GM23338 (cell line): ENCODE measurements around the gene RTN4RL1. TPM values are rescaled to one million over a fixed set of nuclear protein-coding genes. Genes with fewer than 3 reads are reported as not detected.

Source experiments
- ATAC-seq: fragments of 200-7000 bp; cut with Tn5 transposase; 3 replicates; pipeline ENCODE4 v1.9.1; 2020
- DNase-seq: peaks from one replicate; pipeline ENCODE4 v3.0.0-alpha.2; 2015; ENCODE audit warnings: low spot score
- H2AFZ ChIP-seq: fragments of 200-600 bp; sonication (generic); 2 replicates; pipeline ENCODE4 v1.8.0; 2016; ENCODE audit warnings: antibody characterized with exemption, mild to moderate bottlenecking, moderate library complexity
- H3F3A ChIP-seq: fragments of 200-600 bp; sonication (generic); replicated peaks from 2 replicates; pipeline ENCODE4 v1.8.0; 2017; ENCODE audit warnings: antibody characterized with exemption, mixed run types, low read depth
- H3K27ac ChIP-seq: fragments of 200-600 bp; sonication (generic); 2 replicates; pipeline ENCODE4 v1.6.1; 2016; ENCODE audit warnings: low read depth
- H3K27me3 ChIP-seq: fragments of 200-600 bp; sonication (generic); 2 replicates; pipeline ENCODE4 v1.8.0; 2016; ENCODE audit warnings: mild to moderate bottlenecking, mixed run types, moderate library complexity; ENCODE audit not compliant: insufficient read depth
- H3K36me3 ChIP-seq: fragments of 200-600 bp; sonication (generic); 2 replicates; pipeline ENCODE4 v1.8.0; 2016; ENCODE audit warnings: mild to moderate bottlenecking; ENCODE audit not compliant: insufficient read depth
- H3K4me1 ChIP-seq: fragments of 200-600 bp; sonication (generic); 2 replicates; pipeline ENCODE4 v1.8.0; 2016; ENCODE audit warnings: mild to moderate bottlenecking, moderate library complexity; ENCODE audit not compliant: insufficient read depth
- H3K4me2 ChIP-seq: fragments of 200-600 bp; sonication (generic); 2 replicates; pipeline ENCODE4 v1.7.1; 2017; ENCODE audit warnings: mixed run types
- H3K4me3 ChIP-seq: fragments of 200-600 bp; sonication (generic); 2 replicates; pipeline ENCODE4 v1.6.1; 2016; ENCODE audit warnings: mixed run types
- H3K79me2 ChIP-seq: fragments of 200-600 bp; sonication (generic); replicated peaks from 2 replicates; pipeline ENCODE4 v1.8.0; 2017; ENCODE audit warnings: mild to moderate bottlenecking; ENCODE audit not compliant: insufficient read depth
- H3K9me2 ChIP-seq: fragments of 200-600 bp; sonication (generic); 2 replicates; pipeline ENCODE4 v1.8.0; 2017; ENCODE audit not compliant: insufficient read depth
- H4K20me1 ChIP-seq: fragments of 200-600 bp; sonication (generic); replicated peaks from 2 replicates; pipeline ENCODE4 v1.8.0; 2017; ENCODE audit warnings: mild to moderate bottlenecking; ENCODE audit not compliant: insufficient read depth
- H3K27ac Mint-ChIP-seq: 2 replicates; pipeline ENCODE4 v1.8.0; 2020; ENCODE audit warnings: inconsistent platforms, mild to moderate bottlenecking, moderate library complexity, mixed read lengths
- H3K27me3 Mint-ChIP-seq: 3 replicates; pipeline ENCODE4 v1.8.0; 2022; ENCODE audit warnings: low read depth, mild to moderate bottlenecking, moderate library complexity, mixed read lengths, inconsistent platforms; ENCODE audit not compliant: insufficient read depth, poor library complexity
- H3K36me3 Mint-ChIP-seq: 3 replicates; pipeline ENCODE4 v1.8.0; 2021; ENCODE audit warnings: low read depth, mild to moderate bottlenecking, inconsistent platforms, moderate library complexity, mixed read lengths
- H3K4me1 Mint-ChIP-seq: 3 replicates; pipeline ENCODE4 v1.8.0; 2020; ENCODE audit warnings: mild to moderate bottlenecking, inconsistent platforms, mixed read lengths
- H3K4me3 Mint-ChIP-seq: 3 replicates; pipeline ENCODE4 v1.8.0; 2021; ENCODE audit warnings: moderate library complexity, mild to moderate bottlenecking, inconsistent platforms, mixed read lengths
- H3K9me3 Mint-ChIP-seq: 3 replicates; pipeline ENCODE4 v1.8.0; 2020; ENCODE audit warnings: moderate library complexity, mild to moderate bottlenecking, inconsistent platforms, mixed read lengths
- CTCF ChIP-seq, 2 experiments: fragments of 200-600 bp in 1 of 2; sonication (generic) in 1 of 2; conservative IDR thresholded peaks; 2 replicates each; pipeline versions ENCODE4 v1.5.1 to v1.6.1; 2016 to 2017; ENCODE audit warnings: antibody characterized with exemption in 2 of 2, low read depth in 2 of 2, mild to moderate bottlenecking in 2 of 2, moderate library complexity in 1 of 2
- ETS1 ChIP-seq: IDR thresholded peaks from 2 replicates; pipeline ENCODE4 v1.6.1; 2016; ENCODE audit warnings: antibody characterized with exemption
- EZH2phosphoT487 ChIP-seq: fragments of 200-600 bp; sonication (generic); IDR thresholded peaks from one replicate; pipeline ENCODE4 v1.8.1; 2018; ENCODE audit warnings: antibody characterized with exemption; ENCODE audit not compliant: unreplicated experiment
- JUNB ChIP-seq: IDR thresholded peaks from one replicate; pipeline ENCODE4 v1.6.1; 2016; ENCODE audit warnings: antibody characterized with exemption; ENCODE audit not compliant: unreplicated experiment
- NANOG ChIP-seq: IDR thresholded peaks from 2 replicates; pipeline ENCODE4 v1.6.1; 2016; ENCODE audit warnings: antibody characterized with exemption, borderline replicate concordance
- POLR2AphosphoS5 ChIP-seq: IDR thresholded peaks from 2 replicates; pipeline ENCODE4 v1.6.1; 2016; ENCODE audit warnings: antibody characterized with exemption, low read depth
- REST ChIP-seq: IDR thresholded peaks from one replicate; pipeline ENCODE4 v1.6.1; 2018; ENCODE audit warnings: antibody characterized with exemption; ENCODE audit not compliant: unreplicated experiment
- STAT1 ChIP-seq: IDR thresholded peaks from one replicate; pipeline ENCODE4 v1.6.1; 2016; ENCODE audit warnings: antibody characterized with exemption; ENCODE audit not compliant: unreplicated experiment
- ZNF114 ChIP-seq: fragments of 250-450 bp; sonication (Bioruptor Pico); IDR thresholded peaks from 2 replicates; pipeline ENCODE4 v1.5.0; 2020; ENCODE audit warnings: mild to moderate bottlenecking, moderate library complexity
- ZNF331 ChIP-seq: fragments of 250-450 bp; sonication (Bioruptor Pico); IDR thresholded peaks from 2 replicates; pipeline ENCODE4 v1.5.0; 2020; ENCODE audit warnings: low read depth, mild to moderate bottlenecking, moderate library complexity
- polyA plus RNA-seq: library from polyadenylated mRNA; unstranded; fragments of >200 nt; fragmentation: Nextera tagmentation; extraction: Ambion mirVana; gene quantifications from 2 replicates; pipeline ENCODE4 v1.2.1, GENCODE V29; 2016
- total RNA-seq: library from RNA; depleted of rRNA; stranded (reverse); fragments of >200 nt; shearing (Covaris generic); gene quantifications from 2 replicates; pipeline ENCODE4 v1.2.3, GENCODE V29; 2014

RTN4RL1 gene
- total and polyA plus RNA-seq, 2 experiments from 2014 or later, result 0.17 TPM; not detected in 1

GRCh38 chr17:1931844-1932579 is 93.1 kb downstream of the RTN4RL1 start:
- peak overlapping the region; percentile 65 for H3K4me2 ChIP-seq
- Mint-ChIP-seq H3K4me3 (peak overlapping the region; percentile 37; the same call in 2 of the 3 replicates), H3K27me3 (peaks cover 15% of the 10 kb centered on the region), H3K36me3 (no peaks in the 10 kb centered on the region), H3K4me1 (0 out of 3 replicates have a peak, but pooled peaks cover 4% of the 10 kb centered on the region), H3K27ac (no peak overlapping the region), H3K9me3 (no peaks in the 10 kb centered on the region)
- DNase-seq, result peak; percentile 76
- TF ChIP-seq CTCF (conservative IDR thresholded peaks at IDR 0.05; ENCODE audit: low read depth in 2 of 2) (peak; percentile 18 to 26; a peak in 2 of 4 replicates), ZNF331 (CRISPR knock-in tag) (no peak)
- H4K20me1 ChIP-seq, result no peaks in the 10 kb centered on the region
- H3K4me3 ChIP-seq, result peak overlapping the region; percentile 45; the same call in 1 of the 2 replicates
- H3K4me1 ChIP-seq, result no peaks in the 10 kb centered on the region
- peak; percentile 89 for ATAC-seq
- no peaks in the 10 kb centered on the region for H3K36me3 ChIP-seq
- no peaks in the 10 kb centered on the region for H3K27me3 ChIP-seq
- H3K9me2 ChIP-seq, result no peaks in the 10 kb centered on the region
- no peak overlapping the region for H3K27ac ChIP-seq
- H3F3A ChIP-seq, result no peaks in the 10 kb centered on the region
- no peaks in the 10 kb centered on the region for H3K79me2 ChIP-seq
- peak overlapping the region; percentile 80 for H2AFZ ChIP-seq

- ATAC-seq, result no peak
- no peak for DNase-seq
- no peak overlapping the region for H3K27ac ChIP-seq
- no peak overlapping the region for H3K4me3 Mint-ChIP-seq
- no peak for TF ChIP-seq JUNB
- TF ChIP-seq REST, result no peak
- TF ChIP-seq ETS1, result no peak
- no peak for TF ChIP-seq ZNF331 (CRISPR knock-in tag)
- TF ChIP-seq POLR2AphosphoS5, result no peak
- TF ChIP-seq NANOG, result no peak
- TF ChIP-seq CTCF (conservative IDR thresholded peaks at IDR 0.05; ENCODE audit: low read depth in 2 of 2), result no peak
- no peak for TF ChIP-seq EZH2phosphoT487
- TF ChIP-seq STAT1, result no peak
- TF ChIP-seq ZNF114, result no peak
- H3K4me2 ChIP-seq, result no peak overlapping the region
- no peak overlapping the region for H2AFZ ChIP-seq
- H4K20me1 ChIP-seq, result no peaks in the 10 kb centered on the region
- H3K79me2 ChIP-seq, result no peaks in the 10 kb centered on the region
- no peak overlapping the region for H3K27ac Mint-ChIP-seq
- H3F3A ChIP-seq, result no peaks in the 10 kb centered on the region
- H3K9me3 Mint-ChIP-seq, result no peaks in the 10 kb centered on the region
- no peaks in the 10 kb centered on the region for H3K4me1 ChIP-seq
- no peaks in the 10 kb centered on the region for H3K36me3 ChIP-seq
- 0 out of 3 replicates have a peak, but pooled peaks cover 4% of the 10 kb centered on the region for H3K4me1 Mint-ChIP-seq
- H3K4me3 ChIP-seq, result no peak overlapping the region
- H3K9me2 ChIP-seq, result no peaks in the 10 kb centered on the region
- H3K36me3 Mint-ChIP-seq, result no peaks in the 10 kb centered on the region
- H3K27me3 ChIP-seq, result no peaks in the 10 kb centered on the region
- H3K27me3 Mint-ChIP-seq, result peaks cover 15% of the 10 kb centered on the region
Observed at GRCh38 chr17:1930337-1930645, 94.8 kb downstream of the RTN4RL1 start.
